ENCODE results near the gene PARP15.
"Not testable (repeated sequence)": the region's sequence is repeated elsewhere in the genome, so short reads cannot be mapped to it uniquely, and the experiment has no call there.

PARP15 gene

DNA sequence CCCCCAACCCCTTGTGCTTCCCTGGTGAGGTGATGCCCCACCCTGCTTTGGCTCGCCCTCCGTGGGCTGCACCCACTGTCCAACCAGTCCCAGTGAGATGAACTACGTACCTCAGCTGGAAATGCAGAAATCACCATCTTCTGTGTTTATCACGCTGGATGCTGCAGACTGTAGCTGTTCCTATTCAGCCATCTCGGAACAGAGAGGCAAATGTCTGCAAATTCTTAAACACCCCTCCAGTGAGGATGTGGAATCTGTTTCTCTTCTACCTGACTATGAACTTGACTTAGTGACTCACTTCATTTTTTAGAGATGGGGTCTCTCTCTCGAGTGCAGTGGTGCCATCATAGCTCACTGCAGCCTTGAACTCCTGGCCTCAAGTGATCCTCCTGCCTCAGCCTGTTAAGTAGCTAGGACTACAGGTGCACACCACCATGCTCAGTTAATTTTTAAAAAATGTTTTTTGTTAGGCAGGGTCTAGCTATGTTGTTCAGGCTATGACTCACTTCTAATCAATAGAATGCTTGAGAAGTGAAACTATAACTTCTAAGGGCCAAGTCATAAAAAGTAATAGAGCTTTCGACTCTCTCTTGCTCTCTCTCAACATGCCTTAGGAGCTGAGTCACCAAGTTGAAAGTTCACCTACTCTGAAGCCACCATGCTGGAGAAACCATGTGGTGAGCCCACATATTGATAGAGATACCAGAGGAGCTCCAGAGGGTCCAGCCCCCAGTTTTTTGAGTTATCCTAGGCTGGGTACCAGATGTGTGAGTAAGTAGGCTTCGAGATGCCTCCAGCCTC lies 91.7 kb downstream of the PARP15 start:
- no peak for DNase-seq (ENCODE audit: low spot score)

DNA sequence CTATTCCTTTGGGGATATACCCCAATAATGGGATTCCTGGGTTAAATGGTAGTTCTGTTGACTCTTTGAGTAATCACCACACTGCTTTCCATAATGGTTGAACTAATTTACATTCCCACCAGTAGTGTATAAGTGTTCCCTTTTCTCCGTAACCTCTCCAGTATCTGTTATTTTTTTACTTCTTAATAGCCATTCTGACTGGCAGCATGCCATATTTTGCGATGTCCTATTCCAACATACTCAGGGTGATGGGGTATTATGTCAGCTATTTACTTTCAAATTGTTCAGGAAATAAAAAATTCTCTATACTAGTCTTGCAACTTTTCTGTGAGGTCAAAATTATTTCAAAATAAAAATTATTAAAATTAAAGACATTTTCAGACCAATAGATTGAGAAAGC lies 94.1 kb downstream of the PARP15 start:
- DNase-seq (ENCODE audit: low spot score): no peak

DNA sequence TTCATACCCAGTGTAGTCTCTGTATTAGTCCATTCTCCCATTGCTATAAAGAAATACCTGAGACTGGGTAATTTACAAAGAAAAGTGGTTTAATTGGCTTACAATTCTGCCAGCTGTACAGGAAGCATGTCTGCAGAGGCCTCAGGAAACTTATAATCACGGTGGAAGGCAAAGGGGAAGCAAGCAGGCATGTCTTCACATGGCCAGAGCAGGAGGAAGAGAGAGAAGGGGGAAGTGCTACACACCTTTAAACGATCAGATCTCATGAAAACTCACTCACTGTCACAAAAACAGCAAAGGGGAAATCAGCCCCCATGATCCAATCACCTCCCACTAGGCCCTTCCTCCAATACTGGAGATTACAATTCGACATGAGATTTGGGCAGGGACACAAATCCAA lies 96.9 kb downstream of the PARP15 start:
- DNase-seq (ENCODE audit: low spot score): no peak

DNA sequence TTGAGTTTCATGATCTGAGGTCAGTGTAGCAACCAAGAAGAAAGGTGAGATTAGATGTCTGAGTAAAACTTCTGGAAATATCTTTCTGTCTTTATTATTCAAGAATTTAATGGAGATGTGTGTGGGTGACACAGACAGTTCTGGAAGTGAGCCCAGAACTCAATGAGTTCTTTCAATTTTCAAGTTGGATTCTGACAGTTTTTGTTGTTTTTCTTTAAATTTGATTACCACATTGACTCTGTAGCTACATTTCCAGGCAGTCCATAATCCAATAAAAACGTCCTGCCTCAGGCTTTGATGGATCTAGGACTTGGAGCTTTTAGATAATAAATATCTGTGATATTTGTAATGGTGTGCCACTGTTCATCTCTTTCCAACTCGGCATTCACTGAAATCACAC lies 99.3 kb downstream of the PARP15 start:
- no peak for DNase-seq (ENCODE audit: low spot score)

DNA sequence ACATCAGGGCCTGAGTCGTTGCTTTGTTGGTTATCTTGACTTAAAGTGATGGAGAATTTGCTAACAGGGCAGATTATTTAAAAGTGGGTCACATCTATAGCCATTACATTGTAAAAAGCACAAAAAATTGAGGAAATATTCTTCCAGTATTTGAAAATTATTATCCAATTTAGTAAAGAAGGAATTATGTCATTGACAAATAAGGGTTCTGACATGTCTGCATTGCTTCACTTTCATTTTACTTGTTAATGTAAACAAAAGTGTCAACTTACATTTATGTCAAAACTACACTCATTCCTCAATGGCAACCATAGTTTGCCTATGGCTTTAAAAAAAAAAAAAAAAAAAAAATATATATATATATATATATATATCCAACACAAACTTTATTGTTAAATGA lies 99.8 kb downstream of the PARP15 start:
- no peak for DNase-seq (ENCODE audit: low spot score)

DNA sequence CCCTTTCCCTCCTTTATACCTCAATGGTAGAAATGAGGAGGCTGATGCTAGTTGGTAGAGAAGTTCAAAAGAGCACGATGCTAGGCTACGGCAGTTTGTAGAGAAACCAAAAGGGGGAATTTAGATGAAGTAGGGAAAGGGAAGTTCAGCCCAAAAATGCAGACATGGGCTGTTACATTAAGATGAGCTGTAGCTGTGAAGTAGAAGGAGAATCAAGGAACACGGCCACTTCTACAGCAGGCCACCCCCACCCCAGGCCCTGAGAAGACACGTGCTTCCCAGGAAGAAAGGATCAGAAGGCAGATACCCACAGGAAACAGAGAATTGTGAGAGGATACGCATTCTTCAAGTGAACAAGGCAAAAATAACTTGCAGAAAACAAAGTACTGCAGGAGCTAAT lies 101.1 kb downstream of the PARP15 start:
- no peak for DNase-seq (ENCODE audit: low spot score)

DNA sequence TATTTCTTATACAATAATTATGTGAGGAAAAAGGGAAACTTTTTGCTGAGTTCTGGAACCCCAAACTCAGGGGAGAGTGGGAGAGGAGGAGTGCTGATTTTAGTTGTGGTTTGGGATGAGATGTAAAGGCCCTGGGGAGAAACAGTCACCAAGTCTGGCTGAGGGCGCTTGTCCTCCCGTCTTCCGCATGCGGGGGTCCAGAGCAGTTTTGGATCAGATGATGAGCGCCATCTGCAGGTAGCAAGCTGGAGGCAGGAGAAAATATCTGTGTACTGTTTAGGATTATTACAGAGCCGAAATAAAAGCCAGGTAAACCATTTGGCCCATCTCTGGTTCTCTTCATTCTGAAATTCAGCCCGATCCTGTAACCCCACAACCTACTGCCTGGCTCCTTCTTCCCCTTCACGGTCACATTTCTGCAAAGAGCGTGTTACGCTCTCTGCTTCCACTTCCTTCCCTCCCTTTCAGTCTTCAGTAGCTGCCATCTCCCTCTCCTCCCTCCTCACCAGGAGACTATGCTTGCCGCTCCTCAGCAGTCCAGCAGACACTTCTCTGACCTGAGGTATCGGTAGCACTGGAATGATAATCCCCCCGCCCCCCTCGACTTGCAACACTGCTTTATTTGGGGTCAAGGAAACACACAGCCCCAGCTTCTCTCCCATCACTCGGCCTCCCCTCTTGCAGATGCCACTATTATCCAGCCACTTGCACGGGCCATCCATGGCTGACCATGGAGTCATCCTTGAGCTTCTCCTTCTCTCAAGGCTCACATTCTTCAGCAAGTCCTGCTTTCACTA lies 101.8 kb downstream of the PARP15 start:
- DNase-seq (ENCODE audit: low spot score): peak; percentile 80

DNA sequence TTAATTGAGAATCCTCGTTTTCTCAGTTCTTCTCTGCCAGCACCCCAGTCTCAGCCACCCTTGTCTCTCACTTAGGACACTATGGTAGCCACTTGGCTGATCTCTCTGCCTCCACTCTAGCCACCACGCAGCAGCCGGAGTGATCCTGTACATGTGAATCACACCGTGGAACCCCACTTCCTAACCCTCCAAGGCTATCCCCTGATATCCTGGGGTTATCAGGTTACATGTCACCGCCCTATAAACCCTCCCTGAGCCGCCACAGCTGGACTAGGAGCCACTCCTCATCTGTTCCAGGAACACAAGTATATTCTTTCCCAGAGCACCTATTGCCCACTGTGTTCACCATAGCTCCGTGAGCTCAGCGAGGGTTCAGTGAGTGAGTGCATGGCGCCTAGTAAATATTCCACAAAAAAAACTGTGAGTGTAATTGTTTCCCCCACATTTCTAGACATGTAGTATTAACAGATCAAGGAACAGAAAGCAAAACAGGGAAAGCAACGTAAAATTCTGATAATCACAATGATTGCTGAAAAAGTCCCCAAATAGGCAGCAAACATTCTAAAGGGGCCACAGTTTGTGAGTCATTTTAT lies 102.5 kb downstream of the PARP15 start:
- peak; percentile 46 for DNase-seq (ENCODE audit: low spot score)

DNA sequence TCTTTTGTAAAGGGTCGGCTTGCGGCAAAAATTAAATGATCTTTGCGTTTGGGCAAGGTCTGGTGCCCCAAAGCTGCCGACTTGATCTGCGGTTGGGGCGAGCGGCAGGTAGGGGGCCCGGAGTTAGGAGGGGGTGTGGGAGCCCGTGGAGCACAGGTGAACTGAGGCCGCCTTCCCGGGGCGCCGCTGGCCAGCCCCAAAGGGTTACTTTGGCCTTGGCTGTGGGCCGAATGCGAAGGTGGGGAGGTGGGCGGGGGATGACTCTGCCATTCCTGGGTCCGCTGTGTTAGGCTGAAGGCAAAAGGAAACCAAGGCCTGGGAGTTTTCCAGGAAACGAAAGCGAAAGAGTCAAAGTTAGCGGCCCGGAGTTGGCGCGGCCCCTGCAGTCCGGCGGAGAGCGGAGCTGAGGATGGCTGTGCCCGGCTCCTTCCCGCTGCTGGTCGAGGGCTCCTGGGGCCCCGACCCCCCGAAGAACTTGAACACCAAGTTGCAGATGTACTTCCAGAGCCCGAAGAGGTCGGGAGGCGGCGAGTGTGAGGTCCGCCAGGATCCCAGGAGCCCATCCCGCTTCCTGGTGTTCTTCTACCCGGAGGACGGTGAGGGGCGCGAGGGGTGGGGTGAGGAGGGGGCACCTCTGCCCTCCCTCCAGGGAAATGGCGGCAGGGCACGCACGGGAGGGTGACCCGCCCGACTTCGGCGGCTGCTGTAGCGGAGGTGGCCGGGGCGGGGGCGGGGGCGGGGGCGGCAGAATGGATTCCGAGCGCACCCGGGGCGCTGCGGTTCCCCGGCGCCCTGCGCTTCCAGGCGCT lies 103.2 kb downstream of the PARP15 start, which contains the start of gene PARP14:
PARP14 (plus strand) TSS at position 365 of the 809 bp plus-strand sequence; CDS start at position 410, 45 bp downstream.
- DNase-seq (ENCODE audit: low spot score): peak; percentile 81

DNA sequence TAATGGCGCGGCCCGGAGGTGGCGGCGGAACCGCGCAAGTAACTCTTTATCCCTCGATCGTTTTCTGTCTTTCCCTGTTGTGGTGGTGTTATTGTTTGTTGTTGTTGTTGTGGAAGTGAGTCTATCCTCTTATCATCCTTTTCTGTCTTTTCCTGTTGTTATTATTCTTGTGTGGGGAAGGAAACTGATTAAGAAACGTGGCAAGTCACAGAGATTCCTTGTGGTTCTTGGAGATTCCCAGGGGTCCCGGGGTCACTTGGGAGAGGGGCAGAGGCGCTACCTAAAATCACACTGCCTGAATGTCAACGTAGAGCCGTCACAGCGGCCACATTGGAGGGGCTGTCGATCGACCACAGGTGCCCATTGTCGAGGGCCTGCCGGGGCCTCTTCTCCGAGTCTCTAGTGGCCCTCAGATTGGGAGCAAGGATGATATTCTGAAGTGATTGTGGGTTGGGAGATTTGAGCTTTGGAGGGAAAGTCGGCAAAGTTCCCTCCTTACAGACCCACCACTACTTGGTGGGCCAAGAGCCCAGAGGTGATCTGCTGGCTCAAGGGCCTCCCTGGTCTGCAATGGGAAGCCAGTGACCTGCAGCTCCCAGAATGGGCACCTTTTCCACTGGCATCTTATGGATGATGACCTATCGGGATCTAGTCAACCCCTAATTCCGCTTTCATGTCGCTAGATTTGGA lies 104.0 kb downstream of the PARP15 start:
- no peak for DNase-seq (ENCODE audit: low spot score)

GRCh38 chr3:122681974-122682409 lies 104.5 kb downstream of the PARP15 start:
- DNase-seq (ENCODE audit: low spot score): no peak

DNA sequence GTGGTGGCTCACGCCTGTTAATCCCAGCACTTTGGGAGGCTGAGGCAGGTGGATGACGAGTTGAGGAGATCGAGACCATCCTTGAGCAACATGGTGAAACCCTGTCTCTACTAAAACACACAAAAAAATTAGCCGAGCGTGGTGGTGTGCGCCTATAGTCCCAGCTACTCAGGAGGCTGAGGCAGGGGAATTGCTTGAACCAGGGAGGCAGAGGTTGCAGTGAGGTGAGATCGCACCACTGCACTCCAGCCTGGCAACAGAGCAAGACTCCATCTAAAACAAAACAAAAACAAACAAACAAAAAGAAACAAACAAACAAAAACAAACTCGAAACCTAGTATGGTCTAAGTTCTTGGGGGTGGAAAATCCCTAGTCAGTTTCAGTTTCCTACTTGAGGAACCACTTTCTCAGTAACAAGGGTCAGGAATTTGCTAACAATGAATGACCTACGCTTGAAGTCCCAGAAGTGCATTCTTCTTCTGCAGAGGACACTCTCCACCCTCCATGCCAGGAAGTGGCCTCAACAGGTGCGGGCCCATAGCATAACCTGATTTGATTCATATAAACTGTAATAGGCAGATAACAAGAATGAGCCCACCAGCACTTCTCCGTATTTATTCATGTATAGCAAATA lies 105.4 kb downstream of the PARP15 start:
- DNase-seq (ENCODE audit: low spot score): not testable (repeated sequence)

- DNase-seq (ENCODE audit: low spot score): no peak
Measured at GRCh38 chr3:122687298-122687697, 109.8 kb downstream of the PARP15 start.
